ENCODE measurements around the gene OR8B2. TPM values are rescaled to one million over a fixed set of nuclear protein-coding genes. Genes with fewer than 3 reads are reported as not detected.

Gene OR8B2
- total RNA-seq, 1 donor from 2014 or later: not detected

DNA sequence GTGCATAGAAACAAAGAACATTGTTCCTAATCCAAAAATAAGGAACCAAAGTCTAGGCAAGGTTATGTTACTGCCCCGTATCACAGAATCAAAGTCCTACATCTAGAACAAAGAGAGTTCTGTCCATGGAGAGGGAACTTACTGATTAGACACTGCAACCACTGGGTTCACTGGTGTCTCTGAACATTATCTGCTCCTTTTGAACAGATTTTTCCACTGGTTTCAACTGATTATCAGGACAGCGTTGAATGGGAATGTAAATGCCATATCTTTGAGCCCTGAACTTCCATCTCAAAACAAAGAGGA lies 44.2 kb downstream of the OR8B2 start:
- no peaks in the 10 kb centered on the region for H3K36me3 ChIP-seq
- H3K4me2 ChIP-seq: no peak overlapping the region
- no peak for DNase-seq (ENCODE audit: low spot score)
- H3K4me1 ChIP-seq: no peaks in the 10 kb centered on the region
- H3K9ac ChIP-seq: no peak overlapping the region
- no peak overlapping the region for H3K4me3 ChIP-seq
- H4K20me1 ChIP-seq (ENCODE audit: low read depth): no peaks in the 10 kb centered on the region
- no peaks in the 10 kb centered on the region for H3F3A ChIP-seq (ENCODE audit: low read depth)
- H3K79me2 ChIP-seq (ENCODE audit: low read depth): no peaks in the 10 kb centered on the region
- H3K27me3 ChIP-seq: no peaks in the 10 kb centered on the region
- no peaks in the 10 kb centered on the region for H3K36me3 Mint-ChIP-seq
- H3K27ac Mint-ChIP-seq: no peak overlapping the region
- no peak overlapping the region for H3K4me3 Mint-ChIP-seq
- no peaks in the 10 kb centered on the region for H3K9me3 ChIP-seq (ENCODE audit: low read depth)
- H3K27ac ChIP-seq: no peak overlapping the region
- TF ChIP-seq, protein P1, sequence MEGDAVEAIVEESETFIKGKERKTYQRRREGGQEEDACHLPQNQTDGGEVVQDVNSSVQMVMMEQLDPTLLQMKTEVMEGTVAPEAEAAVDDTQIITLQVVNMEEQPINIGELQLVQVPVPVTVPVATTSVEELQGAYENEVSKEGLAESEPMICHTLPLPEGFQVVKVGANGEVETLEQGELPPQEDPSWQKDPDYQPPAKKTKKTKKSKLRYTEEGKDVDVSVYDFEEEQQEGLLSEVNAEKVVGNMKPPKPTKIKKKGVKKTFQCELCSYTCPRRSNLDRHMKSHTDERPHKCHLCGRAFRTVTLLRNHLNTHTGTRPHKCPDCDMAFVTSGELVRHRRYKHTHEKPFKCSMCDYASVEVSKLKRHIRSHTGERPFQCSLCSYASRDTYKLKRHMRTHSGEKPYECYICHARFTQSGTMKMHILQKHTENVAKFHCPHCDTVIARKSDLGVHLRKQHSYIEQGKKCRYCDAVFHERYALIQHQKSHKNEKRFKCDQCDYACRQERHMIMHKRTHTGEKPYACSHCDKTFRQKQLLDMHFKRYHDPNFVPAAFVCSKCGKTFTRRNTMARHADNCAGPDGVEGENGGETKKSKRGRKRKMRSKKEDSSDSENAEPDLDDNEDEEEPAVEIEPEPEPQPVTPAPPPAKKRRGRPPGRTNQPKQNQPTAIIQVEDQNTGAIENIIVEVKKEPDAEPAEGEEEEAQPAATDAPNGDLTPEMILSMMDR (IDR thresholded peaks at IDR 0.05): no peak
- TF ChIP-seq EZH2phosphoT487 (IDR thresholded peaks at IDR 0.05) (no peak), EZH2 (IDR thresholded peaks at IDR 0.05) (no peak)
- no peaks in the 10 kb centered on the region for H3K27me3 Mint-ChIP-seq (ENCODE audit: insufficient read depth, low read depth)
- no peaks in the 10 kb centered on the region for H3K9me3 Mint-ChIP-seq
- no peaks in the 10 kb centered on the region for H3K4me1 Mint-ChIP-seq
- no peak overlapping the region for H2AFZ ChIP-seq (replicated peaks)

DNA sequence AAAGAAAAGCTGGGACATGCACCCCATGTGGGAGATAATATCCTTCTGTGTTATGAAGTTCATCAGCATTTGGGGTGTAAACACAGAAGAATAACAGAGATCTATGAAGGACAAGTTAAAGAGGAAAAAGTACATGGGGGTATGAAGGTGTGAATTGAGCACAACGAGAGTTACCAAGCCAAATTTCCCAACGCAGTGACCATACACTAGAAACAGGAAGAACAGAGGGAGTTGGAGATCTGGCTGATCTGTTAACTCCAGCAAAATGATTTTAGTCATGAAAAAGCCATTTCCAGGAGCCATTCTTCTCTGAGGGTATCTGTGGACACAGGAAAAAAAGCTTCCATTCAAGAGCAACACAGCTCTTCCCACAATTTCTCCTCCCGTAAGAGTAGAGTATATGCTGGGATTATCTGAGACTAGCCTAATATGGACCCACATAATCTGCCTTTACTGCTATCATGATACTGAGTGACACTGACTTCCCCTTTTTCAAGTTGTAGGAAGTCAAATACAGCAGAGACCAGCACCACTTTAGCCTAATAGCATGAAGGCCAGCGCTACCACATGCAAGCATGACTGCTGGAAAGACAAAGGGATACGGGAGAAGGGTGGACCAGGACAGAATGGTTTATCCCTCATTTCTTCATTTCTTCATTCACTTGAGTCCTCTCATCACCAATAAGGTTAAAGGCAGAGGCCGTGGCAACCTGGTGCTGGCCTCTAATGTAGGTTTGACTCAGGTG lies 44.7 kb downstream of the OR8B2 start:
- no peak overlapping the region for H3K27ac Mint-ChIP-seq

More for the DNA sequence above, 44.7 kb downstream of the OR8B2 start:
- H3F3A ChIP-seq (ENCODE audit: low read depth): no peaks in the 10 kb centered on the region
- H3K4me1 Mint-ChIP-seq: no peaks in the 10 kb centered on the region
- H2AFZ ChIP-seq (replicated peaks): no peak overlapping the region
- H3K9ac ChIP-seq: no peak overlapping the region
- no peak overlapping the region for H3K27ac ChIP-seq
- no peak for DNase-seq (ENCODE audit: low spot score)
- no peak overlapping the region for H3K4me3 Mint-ChIP-seq
- H3K4me1 ChIP-seq: no peaks in the 10 kb centered on the region
- no peaks in the 10 kb centered on the region for H3K9me3 Mint-ChIP-seq
- TF ChIP-seq EZH2 (IDR thresholded peaks at IDR 0.05): no peak
- TF ChIP-seq, protein P1 (IDR thresholded peaks at IDR 0.05): no peak
- TF ChIP-seq EZH2phosphoT487 (IDR thresholded peaks at IDR 0.05): no peak
- H4K20me1 ChIP-seq (ENCODE audit: low read depth): no peaks in the 10 kb centered on the region
- no peaks in the 10 kb centered on the region for H3K27me3 ChIP-seq
- H3K79me2 ChIP-seq (ENCODE audit: low read depth): no peaks in the 10 kb centered on the region
- H3K9me3 ChIP-seq (ENCODE audit: low read depth): no peaks in the 10 kb centered on the region
- no peak overlapping the region for H3K4me3 ChIP-seq
- H3K27me3 Mint-ChIP-seq (ENCODE audit: insufficient read depth, low read depth): no peaks in the 10 kb centered on the region
- no peaks in the 10 kb centered on the region for H3K36me3 ChIP-seq
- no peak overlapping the region for H3K4me2 ChIP-seq
- no peaks in the 10 kb centered on the region for H3K36me3 Mint-ChIP-seq

Other genes with a start within 250 kb of the OR8B2 start
- gene OR10D3, start 201.2 kb downstream of the OR8B2 start, total RNA-seq (ENCODE audit: low replicate concordance): not detected in 2 replicates
- not detected in 2 replicates for gene OR8G1, start 143.4 kb downstream of the OR8B2 start, total RNA-seq (ENCODE audit: low replicate concordance)
- gene OR8G5, start 128.1 kb downstream of the OR8B2 start, total RNA-seq (ENCODE audit: low replicate concordance): not detected in 2 replicates
- not detected in 2 replicates for gene OR8D1, start 70.5 kb downstream of the OR8B2 start, total RNA-seq (ENCODE audit: low replicate concordance)
- not detected in 2 replicates for gene OR8D2, start 64.3 kb downstream of the OR8B2 start, total RNA-seq (ENCODE audit: low replicate concordance)
- gene OR8B3, start 14.5 kb upstream of the OR8B2 start, total RNA-seq (ENCODE audit: low replicate concordance): not detected in 2 replicates
- gene OR8B4, start 40.4 kb upstream of the OR8B2 start, total RNA-seq (ENCODE audit: low replicate concordance): not detected in 2 replicates
- not detected in 2 replicates for gene OR8B8, start 61.2 kb upstream of the OR8B2 start, total RNA-seq (ENCODE audit: low replicate concordance)
- gene OR8B12, start 159.2 kb upstream of the OR8B2 start, total RNA-seq (ENCODE audit: low replicate concordance): not detected in 2 replicates
- gene OR8A1, start 185.5 kb upstream of the OR8B2 start, total RNA-seq (ENCODE audit: low replicate concordance): not detected in 2 replicates
- gene PANX3, start 226.9 kb upstream of the OR8B2 start, total RNA-seq (ENCODE audit: low replicate concordance): not detected in 2 replicates
- 18.9 and 20.7 TPM in 2 replicates for gene TBRG1, start 238.4 kb upstream of the OR8B2 start, total RNA-seq (ENCODE audit: low replicate concordance)